Measurements from ENCODE around the gene ZNF593OS.

ZNF593OS gene

GRCh38 chr1:26125946-26126320 lies 45.7 kb downstream of the ZNF593OS start:
- no peak for DNase-seq (ENCODE audit: low read depth)

GRCh38 chr1:26125382-26125781 lies 46.2 kb downstream of the ZNF593OS start:
- DNase-seq (ENCODE audit: low read depth): no peak

GRCh38 chr1:26124418-26125331 lies 47.0 kb downstream of the ZNF593OS start:
- DNase-seq (ENCODE audit: low read depth): no peak

GRCh38 chr1:26122988-26123973 lies 48.4 kb downstream of the ZNF593OS start:
- no peak for DNase-seq (ENCODE audit: low read depth)

GRCh38 chr1:26121854-26122773 lies 49.5 kb downstream of the ZNF593OS start:
- DNase-seq (ENCODE audit: low read depth): no peak

GRCh38 chr1:26119892-26120608 lies 51.6 kb downstream of the ZNF593OS start:
- DNase-seq (ENCODE audit: low read depth): no peak
